ENCODE measurements around the gene AGAP1. TPM values are rescaled to one million over a fixed set of nuclear protein-coding genes. Genes with fewer than 3 reads are reported as not detected.

Gene AGAP1
- total RNA-seq, 1 donor from 2014 or later = 39.4 TPM

GRCh38 chr2:236014408-236015131 lies 520.7 kb downstream of the AGAP1 start:
- Histone ChIP-seq H2AFZ (ENCODE audit: low read depth, low read length) (no peak overlapping the region), H3K36me3 (ENCODE audit: insufficient read depth, low read length) (no peaks in the 10 kb centered on the region), H3K9me3 (ENCODE audit: insufficient read depth, low read depth, low read length) (no peaks in the 10 kb centered on the region), H3K4me1 (ENCODE audit: insufficient read depth, low read length) (no peaks in the 10 kb centered on the region), H3K79me2 (ENCODE audit: insufficient read depth, low read length) (no peaks in the 10 kb centered on the region), H3K4me3 (ENCODE audit: insufficient read depth, low read depth, low read length) (no peak overlapping the region), H4K20me1 (ENCODE audit: insufficient read depth, low read length) (no peaks in the 10 kb centered on the region), H3K4me2 (ENCODE audit: low read length) (no peak overlapping the region), H3K9ac (ENCODE audit: low read length) (no peak overlapping the region), H3K27ac (ENCODE audit: low read depth, low read length) (no peak overlapping the region), H3K27me3 (ENCODE audit: insufficient read depth, low read length) (no peaks in the 10 kb centered on the region)
- Mint-ChIP-seq H3K4me3 (ENCODE audit: unreplicated experiment) (no peak overlapping the region), H3K4me1 (ENCODE audit: low read depth, unreplicated experiment) (peaks cover 5% of the 10 kb centered on the region), H3K36me3 (ENCODE audit: low read depth, unreplicated experiment) (peaks cover 11% of the 10 kb centered on the region), H3K27ac (ENCODE audit: unreplicated experiment) (no peak overlapping the region), H3K27me3 (ENCODE audit: low read depth, unreplicated experiment) (no peaks in the 10 kb centered on the region), H3K9me3 (ENCODE audit: unreplicated experiment) (no peaks in the 10 kb centered on the region)
- DNase-seq (ENCODE audit: low read depth) (no peak), FAIRE-seq (no peak)
- TF ChIP-seq CTCF (IDR thresholded peaks at IDR 0.05; ENCODE audit: insufficient read depth, low read depth, low read length) (no peak), EZH2 (IDR thresholded peaks at IDR 0.05; ENCODE audit: insufficient read depth, low read length) (no peak)

GRCh38 chr2:236015171-236015570 lies 521.3 kb downstream of the AGAP1 start:
- no peaks in the 10 kb centered on the region for H3K9me3 ChIP-seq (ENCODE audit: insufficient read depth, low read depth, low read length)
- Mint-ChIP-seq H3K9me3 (ENCODE audit: unreplicated experiment) (no peaks in the 10 kb centered on the region), H3K36me3 (ENCODE audit: low read depth, unreplicated experiment) (peaks cover 13% of the 10 kb centered on the region), H3K4me3 (ENCODE audit: unreplicated experiment) (no peak overlapping the region), H3K4me1 (ENCODE audit: low read depth, unreplicated experiment) (peaks cover 5% of the 10 kb centered on the region), H3K27me3 (ENCODE audit: low read depth, unreplicated experiment) (no peaks in the 10 kb centered on the region), H3K27ac (ENCODE audit: unreplicated experiment) (no peak overlapping the region)
- TF ChIP-seq CTCF (IDR thresholded peaks at IDR 0.05; ENCODE audit: insufficient read depth, low read depth, low read length) = no peak
- no peak for TF ChIP-seq EZH2 (IDR thresholded peaks at IDR 0.05; ENCODE audit: insufficient read depth, low read length)
- H3K27ac ChIP-seq (ENCODE audit: low read depth, low read length) = no peak overlapping the region
- no peak for FAIRE-seq
- no peak for DNase-seq (ENCODE audit: low read depth)
- no peaks in the 10 kb centered on the region for H3K4me1 ChIP-seq (ENCODE audit: insufficient read depth, low read length)
- H4K20me1 ChIP-seq (ENCODE audit: insufficient read depth, low read length) = no peaks in the 10 kb centered on the region
- no peaks in the 10 kb centered on the region for H3K36me3 ChIP-seq (ENCODE audit: insufficient read depth, low read length)
- H3K4me3 ChIP-seq (ENCODE audit: insufficient read depth, low read depth, low read length) = no peak overlapping the region
- H3K4me2 ChIP-seq (ENCODE audit: low read length) = no peak overlapping the region
- no peaks in the 10 kb centered on the region for H3K27me3 ChIP-seq (ENCODE audit: insufficient read depth, low read length)
- no peak overlapping the region for H2AFZ ChIP-seq (ENCODE audit: low read depth, low read length)
- no peaks in the 10 kb centered on the region for H3K79me2 ChIP-seq (ENCODE audit: insufficient read depth, low read length)
- H3K9ac ChIP-seq (ENCODE audit: low read length) = no peak overlapping the region

- H3K9me3 Mint-ChIP-seq (ENCODE audit: unreplicated experiment) = no peaks in the 10 kb centered on the region
- H3K4me2 ChIP-seq (ENCODE audit: low read length) = no peak overlapping the region
- H3K4me1 Mint-ChIP-seq (ENCODE audit: low read depth, unreplicated experiment) = peaks cover 5% of the 10 kb centered on the region
- no peaks in the 10 kb centered on the region for H3K27me3 ChIP-seq (ENCODE audit: insufficient read depth, low read length)
- H2AFZ ChIP-seq (ENCODE audit: low read depth, low read length) = no peak overlapping the region
- H3K36me3 Mint-ChIP-seq (ENCODE audit: low read depth, unreplicated experiment) = peaks cover 14% of the 10 kb centered on the region
- no peak for TF ChIP-seq CTCF (IDR thresholded peaks at IDR 0.05; ENCODE audit: insufficient read depth, low read depth, low read length)
- no peak for TF ChIP-seq EZH2 (IDR thresholded peaks at IDR 0.05; ENCODE audit: insufficient read depth, low read length)
- no peaks in the 10 kb centered on the region for H4K20me1 ChIP-seq (ENCODE audit: insufficient read depth, low read length)
- no peak overlapping the region for H3K27ac ChIP-seq (ENCODE audit: low read depth, low read length)
- no peak overlapping the region for H3K4me3 Mint-ChIP-seq (ENCODE audit: unreplicated experiment)
- H3K4me1 ChIP-seq (ENCODE audit: insufficient read depth, low read length) = no peaks in the 10 kb centered on the region
- H3K4me3 ChIP-seq (ENCODE audit: insufficient read depth, low read depth, low read length) = no peak overlapping the region
- no peak overlapping the region for H3K27ac Mint-ChIP-seq (ENCODE audit: unreplicated experiment)
- FAIRE-seq (no peak), DNase-seq (ENCODE audit: low read depth) (no peak)
- H3K79me2 ChIP-seq (ENCODE audit: insufficient read depth, low read length) = no peaks in the 10 kb centered on the region
- H3K9ac ChIP-seq (ENCODE audit: low read length) = no peak overlapping the region
- no peaks in the 10 kb centered on the region for H3K27me3 Mint-ChIP-seq (ENCODE audit: low read depth, unreplicated experiment)
- H3K36me3 ChIP-seq (ENCODE audit: insufficient read depth, low read length) = no peaks in the 10 kb centered on the region
- H3K9me3 ChIP-seq (ENCODE audit: insufficient read depth, low read depth, low read length) = no peaks in the 10 kb centered on the region
Observed at GRCh38 chr2:236016496-236016895, 522.7 kb downstream of the AGAP1 start.
